ENCODE data around the gene NCAPH2. TPM values are rescaled to one million over a fixed set of nuclear protein-coding genes. Genes with fewer than 3 reads are reported as not detected.

Gene NCAPH2
- total RNA-seq, 2 donors from 2014 or later, result 97.0 to 103 TPM

- ATAC-seq (no peak), DNase-seq (no peak)
- no peaks in the 10 kb centered on the region for H3K27me3 Mint-ChIP-seq
- H3K4me1 Mint-ChIP-seq, result peaks cover 18% of the 10 kb centered on the region
- no peak overlapping the region for H3K27ac Mint-ChIP-seq
- H3K36me3 Mint-ChIP-seq (ENCODE audit: low read depth), result no peaks in the 10 kb centered on the region
- peak overlapping the region; percentile 45 for H3K4me3 Mint-ChIP-seq
- no peaks in the 10 kb centered on the region for H3K9me3 ChIP-seq (ENCODE audit: control insufficient read depth, low read length, poor library complexity, severe bottlenecking)
Measured at GRCh38 chr22:50522208-50522805, 14.3 kb downstream of the NCAPH2 start.

GRCh38 chr22:50522806-50523438 lies 14.9 kb downstream of the NCAPH2 start:
- DNase-seq (no peak), ATAC-seq (no peak)
- H3K9me3 ChIP-seq (ENCODE audit: control insufficient read depth, low read length, poor library complexity, severe bottlenecking), result no peaks in the 10 kb centered on the region
- H3K27ac Mint-ChIP-seq, result no peak overlapping the region
- H3K4me3 Mint-ChIP-seq, result no peak overlapping the region
- peaks cover 20% of the 10 kb centered on the region for H3K4me1 Mint-ChIP-seq
- no peaks in the 10 kb centered on the region for H3K36me3 Mint-ChIP-seq (ENCODE audit: low read depth)
- H3K27me3 Mint-ChIP-seq, result no peaks in the 10 kb centered on the region

DNA sequence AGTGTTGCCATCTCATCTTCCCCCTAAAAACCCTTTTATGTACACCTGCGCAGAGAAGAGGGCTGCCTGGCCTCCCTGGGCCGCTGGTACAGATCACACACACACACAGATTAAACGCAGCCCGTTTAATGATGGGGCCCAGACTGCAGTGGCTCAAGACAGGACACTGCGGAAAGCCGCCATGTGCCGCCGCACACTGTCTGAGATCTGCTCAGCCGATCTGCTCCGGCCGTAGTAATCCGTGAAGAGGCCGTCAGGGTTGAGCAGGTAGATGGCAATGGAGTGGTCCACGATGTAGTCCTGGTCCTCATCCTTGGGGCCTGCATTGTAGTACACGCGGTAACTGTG lies 15.4 kb downstream of the NCAPH2 start:
- Mint-ChIP-seq H3K27ac (no peak overlapping the region), H3K4me3 (peak overlapping the region; percentile 21), H3K36me3 (ENCODE audit: low read depth) (no peaks in the 10 kb centered on the region), H3K4me1 (peaks cover 23% of the 10 kb centered on the region), H3K27me3 (no peaks in the 10 kb centered on the region)
- H3K9me3 ChIP-seq (ENCODE audit: control insufficient read depth, low read length, poor library complexity, severe bottlenecking), result no peaks in the 10 kb centered on the region
- no peak for ATAC-seq
- DNase-seq, result no peak

- no peak for DNase-seq
- no peak for ATAC-seq
- Mint-ChIP-seq H3K36me3 (ENCODE audit: low read depth) (no peaks in the 10 kb centered on the region), H3K27me3 (no peaks in the 10 kb centered on the region), H3K27ac (peak overlapping the region; percentile 93), H3K4me3 (peak overlapping the region; percentile 92), H3K4me1 (peaks cover 26% of the 10 kb centered on the region)
- H3K9me3 ChIP-seq (ENCODE audit: control insufficient read depth, low read length, poor library complexity, severe bottlenecking), result no peaks in the 10 kb centered on the region
Measured at GRCh38 chr22:50523806-50524675, 16.0 kb downstream of the NCAPH2 start.

DNA sequence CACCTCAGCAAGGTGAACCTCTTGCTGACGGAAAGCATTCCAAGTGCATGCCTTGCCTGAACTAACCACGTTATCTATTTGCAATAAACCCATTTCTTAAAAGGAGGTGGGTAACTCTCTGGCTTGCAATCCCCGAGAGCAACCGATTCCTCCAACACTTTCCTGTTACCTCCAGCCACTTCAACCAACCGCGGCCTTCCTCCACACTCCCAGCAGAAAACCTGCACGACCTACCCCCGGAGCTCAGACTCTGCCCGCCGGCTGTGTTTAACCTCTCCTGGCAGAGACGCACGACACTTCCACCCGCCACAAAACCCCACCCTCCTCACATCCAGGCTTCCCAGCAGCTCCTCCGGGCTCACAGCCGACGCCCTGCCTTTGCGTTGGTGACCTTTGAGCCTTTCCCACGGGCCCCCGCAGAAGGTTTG lies 16.7 kb downstream of the NCAPH2 start:
- ATAC-seq (no peak), DNase-seq (no peak)
- peak overlapping the region; percentile 92 for H3K4me3 Mint-ChIP-seq
- peak overlapping the region; percentile 93 for H3K27ac Mint-ChIP-seq
- H3K27me3 Mint-ChIP-seq, result no peaks in the 10 kb centered on the region
- H3K4me1 Mint-ChIP-seq, result peaks cover 26% of the 10 kb centered on the region
- H3K9me3 ChIP-seq (ENCODE audit: control insufficient read depth, low read length, poor library complexity, severe bottlenecking), result no peaks in the 10 kb centered on the region
- H3K36me3 Mint-ChIP-seq (ENCODE audit: low read depth), result no peaks in the 10 kb centered on the region

DNA sequence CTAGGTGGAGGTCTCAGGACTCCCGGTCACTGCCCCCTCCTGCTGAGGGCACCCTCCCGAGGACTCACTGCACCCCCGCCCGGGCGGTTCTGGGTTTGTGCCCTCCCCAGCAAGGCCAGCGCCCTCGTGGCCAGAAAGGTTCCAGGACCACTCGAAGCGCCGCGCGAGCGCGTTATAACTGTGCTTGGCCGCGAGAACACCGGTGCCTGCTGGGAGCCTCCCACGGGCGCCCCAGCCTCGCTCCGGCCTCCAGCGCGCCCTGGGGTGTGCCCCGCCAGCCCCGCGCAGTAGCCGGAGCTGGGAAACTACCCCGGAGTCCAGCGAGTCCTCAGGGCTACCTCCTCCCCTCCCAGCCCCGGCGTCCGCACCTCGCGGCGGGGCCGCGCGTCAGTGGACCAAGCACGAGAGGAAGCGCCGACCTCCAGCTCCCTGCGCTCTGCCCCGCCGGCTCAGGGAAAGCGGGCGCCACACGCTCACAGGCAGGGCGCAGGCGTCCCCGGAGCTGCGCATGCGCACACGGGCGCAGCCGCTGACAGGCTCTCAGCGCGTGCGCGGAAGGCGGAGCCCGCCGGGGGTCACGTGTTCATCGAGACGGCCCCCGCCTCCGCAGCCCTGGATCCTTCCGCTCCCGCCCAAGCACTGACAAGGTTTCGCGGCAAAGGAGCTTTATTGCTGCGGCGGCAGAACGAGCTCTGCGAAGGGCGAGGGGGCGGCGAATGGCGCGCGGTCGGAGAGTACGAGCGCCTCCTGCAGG lies 17.3 kb downstream of the NCAPH2 start, which contains the start of gene SCO2:
Gene SCO2, minus strand, starts transcription at position 495 of the 754 bp plus-strand sequence. CDS start 1,187 bp downstream, outside the sequence.
- peak within 1 kb of the TSS; percentile 92 for H3K4me3 Mint-ChIP-seq
- H3K27me3 Mint-ChIP-seq, result no peaks in the 10 kb centered on the region
- peak within 1 kb of the TSS; percentile 93 for H3K27ac Mint-ChIP-seq
- H3K4me1 Mint-ChIP-seq, result peaks cover 26% of the 10 kb centered on the region
- ATAC-seq (peak; percentile 72), DNase-seq (peak; percentile 95 to 98 (median 97))
- H3K9me3 ChIP-seq (ENCODE audit: control insufficient read depth, low read length, poor library complexity, severe bottlenecking), result no peaks in the 10 kb centered on the region
- H3K36me3 Mint-ChIP-seq (ENCODE audit: low read depth), result no peaks in the 10 kb centered on the region

- Mint-ChIP-seq H3K36me3 (ENCODE audit: low read depth) (no peaks in the 10 kb centered on the region), H3K27ac (peak overlapping the region; percentile 93), H3K27me3 (no peaks in the 10 kb centered on the region), H3K4me3 (peak overlapping the region; percentile 92), H3K4me1 (peaks cover 26% of the 10 kb centered on the region)
- ATAC-seq (no peak), DNase-seq (no peak)
- no peaks in the 10 kb centered on the region for H3K9me3 ChIP-seq (ENCODE audit: control insufficient read depth, low read length, poor library complexity, severe bottlenecking)
Measured at GRCh38 chr22:50525858-50526107, 17.8 kb downstream of the NCAPH2 start.

GRCh38 chr22:50526108-50526833 lies 18.2 kb downstream of the NCAPH2 start:
- Mint-ChIP-seq H3K27ac (peak overlapping the region; percentile 83), H3K4me1 (peaks cover 26% of the 10 kb centered on the region), H3K4me3 (peak overlapping the region; percentile 92), H3K27me3 (no peaks in the 10 kb centered on the region), H3K36me3 (ENCODE audit: low read depth) (peaks cover 2% of the 10 kb centered on the region)
- H3K9me3 ChIP-seq (ENCODE audit: control insufficient read depth, low read length, poor library complexity, severe bottlenecking), result no peaks in the 10 kb centered on the region
- ATAC-seq (peak; percentile 59), DNase-seq (peak; percentile 74 to 85 (median 83))

- H3K9me3 ChIP-seq (ENCODE audit: control insufficient read depth, low read length, poor library complexity, severe bottlenecking), result no peaks in the 10 kb centered on the region
- H3K27ac Mint-ChIP-seq, result peak overlapping the region; percentile 83
- H3K27me3 Mint-ChIP-seq, result no peaks in the 10 kb centered on the region
- peaks cover 2% of the 10 kb centered on the region for H3K36me3 Mint-ChIP-seq (ENCODE audit: low read depth)
- H3K4me1 Mint-ChIP-seq, result peaks cover 26% of the 10 kb centered on the region
- ATAC-seq, result no peak
- peak overlapping the region; percentile 92 for H3K4me3 Mint-ChIP-seq
- DNase-seq, result no peak
Measured at GRCh38 chr22:50526834-50527801, 19.1 kb downstream of the NCAPH2 start.

GRCh38 chr22:50527921-50528681 lies 20.1 kb downstream of the NCAPH2 start:
- no peaks in the 10 kb centered on the region for H3K27me3 Mint-ChIP-seq
- peak overlapping the region; percentile 83 for H3K27ac Mint-ChIP-seq
- peaks cover 2% of the 10 kb centered on the region for H3K36me3 Mint-ChIP-seq (ENCODE audit: low read depth)
- DNase-seq (no peak), ATAC-seq (no peak)
- H3K9me3 ChIP-seq (ENCODE audit: control insufficient read depth, low read length, poor library complexity, severe bottlenecking), result no peaks in the 10 kb centered on the region
- peak overlapping the region; percentile 92 for H3K4me3 Mint-ChIP-seq
- peaks cover 30% of the 10 kb centered on the region for H3K4me1 Mint-ChIP-seq

- H3K27ac Mint-ChIP-seq, result peak overlapping the region; percentile 83
Measured at GRCh38 chr22:50528682-50529415, 20.8 kb downstream of the NCAPH2 start.

More at GRCh38 chr22:50528682-50529415, 20.8 kb downstream of the NCAPH2 start:
- Mint-ChIP-seq H3K36me3 (ENCODE audit: low read depth) (peaks cover 2% of the 10 kb centered on the region), H3K4me1 (peaks cover 32% of the 10 kb centered on the region), H3K27me3 (no peaks in the 10 kb centered on the region), H3K4me3 (peak overlapping the region; percentile 82)
- ATAC-seq, result no peak
- no peaks in the 10 kb centered on the region for H3K9me3 ChIP-seq (ENCODE audit: control insufficient read depth, low read length, poor library complexity, severe bottlenecking)
- no peak for DNase-seq
